ENCODE data around the gene TFR2.

DNA sequence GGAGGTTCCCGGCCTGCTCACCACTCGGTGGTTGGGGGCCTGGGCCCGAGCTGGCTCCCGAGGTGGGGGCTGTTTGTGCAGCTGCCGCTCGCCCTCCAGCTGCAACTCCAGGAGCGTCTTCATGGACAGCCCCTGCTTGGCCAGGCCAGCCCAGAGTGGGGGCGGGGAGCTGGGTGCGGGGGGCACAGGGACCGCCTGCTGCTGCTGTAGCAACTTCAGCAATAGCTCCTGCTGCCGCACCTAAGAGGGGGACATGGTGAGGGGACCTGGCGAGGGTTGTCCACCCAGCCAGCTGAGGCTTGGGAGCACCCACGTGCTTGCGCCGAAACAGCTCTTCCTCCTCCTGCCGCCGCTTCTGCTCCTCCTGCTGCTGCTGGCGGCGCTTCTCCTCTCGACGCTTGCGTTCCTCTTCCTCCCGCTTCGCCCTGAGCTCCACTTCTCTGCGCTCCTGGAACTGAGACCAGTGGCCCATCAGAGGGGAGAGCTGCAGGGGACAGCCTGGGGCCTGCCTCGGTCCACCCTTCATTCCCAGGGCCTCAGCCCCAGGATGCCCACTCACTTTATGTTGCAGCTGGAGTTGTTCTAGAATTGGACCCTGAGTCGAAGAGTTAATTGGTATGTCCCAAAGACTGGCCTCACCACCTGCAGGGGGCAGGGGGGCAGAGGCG is 41.8 kb upstream of the TFR2 start:
- no peak for TF ChIP-seq CTCF (conservative IDR thresholded peaks at IDR 0.05; ENCODE audit: low read depth, low read length)
- no peak for TF ChIP-seq MAFK (IDR thresholded peaks at IDR 0.05; ENCODE audit: low read depth, low read length)
- no peak for TF ChIP-seq FOS (IDR thresholded peaks at IDR 0.05; ENCODE audit: low read depth, low read length)
- TF ChIP-seq CHD1 (IDR thresholded peaks at IDR 0.05; ENCODE audit: low read depth, low read length) = no peak
- TF ChIP-seq CEBPB (IDR thresholded peaks at IDR 0.05; ENCODE audit: low read depth, low read length) = no peak
- TF ChIP-seq BHLHE40 (IDR thresholded peaks at IDR 0.05; ENCODE audit: low read depth, low read length) = no peak
- TF ChIP-seq POLR2A (IDR thresholded peaks at IDR 0.05; ENCODE audit: low read depth, low read length) = no peak
- TF ChIP-seq RFX5 (IDR thresholded peaks at IDR 0.05; ENCODE audit: low read depth, low read length) = no peak
- no peak for TF ChIP-seq RAD21 (IDR thresholded peaks at IDR 0.05; ENCODE audit: low read length)
- TF ChIP-seq, protein P1, sequence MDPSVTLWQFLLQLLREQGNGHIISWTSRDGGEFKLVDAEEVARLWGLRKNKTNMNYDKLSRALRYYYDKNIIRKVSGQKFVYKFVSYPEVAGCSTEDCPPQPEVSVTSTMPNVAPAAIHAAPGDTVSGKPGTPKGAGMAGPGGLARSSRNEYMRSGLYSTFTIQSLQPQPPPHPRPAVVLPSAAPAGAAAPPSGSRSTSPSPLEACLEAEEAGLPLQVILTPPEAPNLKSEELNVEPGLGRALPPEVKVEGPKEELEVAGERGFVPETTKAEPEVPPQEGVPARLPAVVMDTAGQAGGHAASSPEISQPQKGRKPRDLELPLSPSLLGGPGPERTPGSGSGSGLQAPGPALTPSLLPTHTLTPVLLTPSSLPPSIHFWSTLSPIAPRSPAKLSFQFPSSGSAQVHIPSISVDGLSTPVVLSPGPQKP (IDR thresholded peaks at IDR 0.05; ENCODE audit: borderline replicate concordance, low read depth, low read length) = no peak
- TF ChIP-seq USF2 (IDR thresholded peaks at IDR 0.05; ENCODE audit: low read depth, low read length) = no peak
- no peak for TF ChIP-seq MAZ (IDR thresholded peaks at IDR 0.05; ENCODE audit: borderline replicate concordance, low read depth, low read length)
- no peak for TF ChIP-seq SMC3 (IDR thresholded peaks at IDR 0.05; ENCODE audit: low read depth, low read length)
- no peak for TF ChIP-seq MXI1 (IDR thresholded peaks at IDR 0.05; ENCODE audit: borderline replicate concordance, low read depth, low read length)

All from IMR-90 (cell line).